Raji (cell line): Measurements from ENCODE around the gene SUFU.
A peak's percentile ranks its signal among the peaks of the same experiment; 100 is the strongest.

Source experiments
- POLR2A ChIP-seq: IDR thresholded peaks from 2 replicates; pipeline ENCODE4 v1.6.1; 2011; ENCODE audit warnings: low read depth, low read length, control low read depth; ENCODE audit not compliant: insufficient read depth

SUFU gene

GRCh38 chr10:102503264-102504178, at the start of gene SUFU:
Gene SUFU (plus strand): TSS chr10:102503972. CDS start chr10:102504153, 181 bp downstream.
- TF ChIP-seq POLR2A, result peak; percentile 93

- TF ChIP-seq POLR2A, result no peak
Measured at GRCh38 chr10:102455893-102456471, 47.8 kb upstream of the SUFU start.

GRCh38 chr10:102457591-102458150, 46.1 kb upstream of the SUFU start:
- TF ChIP-seq POLR2A, result no peak

- TF ChIP-seq POLR2A, result no peak
Measured at GRCh38 chr10:102458656-102459055, 45.1 kb upstream of the SUFU start.

- no peak for TF ChIP-seq POLR2A
Measured at GRCh38 chr10:102460836-102461186, 43.0 kb upstream of the SUFU start.

GRCh38 chr10:102461187-102462054, 42.4 kb upstream of the SUFU start:
- TF ChIP-seq POLR2A, result peak; percentile 66

GRCh38 chr10:102462512-102463054, 41.2 kb upstream of the SUFU start:
- TF ChIP-seq POLR2A, result no peak

GRCh38 chr10:102463983-102464382, 39.8 kb upstream of the SUFU start:
- no peak for TF ChIP-seq POLR2A

GRCh38 chr10:102465466-102465865, 38.3 kb upstream of the SUFU start:
- TF ChIP-seq POLR2A, result no peak

GRCh38 chr10:102467318-102467717, 36.5 kb upstream of the SUFU start:
- TF ChIP-seq POLR2A, result no peak

GRCh38 chr10:102467971-102468438, 35.8 kb upstream of the SUFU start:
- TF ChIP-seq POLR2A, result no peak

GRCh38 chr10:102468683-102469082, 35.1 kb upstream of the SUFU start:
- no peak for TF ChIP-seq POLR2A

- no peak for TF ChIP-seq POLR2A
Measured at GRCh38 chr10:102470579-102471546, 32.9 kb upstream of the SUFU start.
